ENCODE results near the gene SMARCB1.

DNA sequence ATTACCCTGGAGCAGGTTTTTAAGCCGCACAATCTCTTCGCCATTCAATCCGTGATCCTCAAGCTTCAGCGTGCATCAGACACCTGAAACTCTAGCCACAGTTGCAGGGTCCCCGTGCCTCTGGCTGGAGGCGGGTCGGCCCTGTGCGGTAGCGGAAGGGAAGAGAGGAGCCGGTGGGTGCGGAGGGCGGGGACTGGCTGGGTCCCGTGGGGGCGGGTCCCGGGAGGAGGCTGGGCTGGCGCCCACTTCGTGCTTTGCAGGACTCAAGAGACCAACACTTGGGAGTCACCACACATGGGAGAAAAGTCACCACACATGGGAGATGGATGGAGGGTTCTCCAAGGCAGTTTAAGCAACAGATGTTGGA lies 23.2 kb upstream of the SMARCB1 start:
- TF ChIP-seq, protein P1, sequence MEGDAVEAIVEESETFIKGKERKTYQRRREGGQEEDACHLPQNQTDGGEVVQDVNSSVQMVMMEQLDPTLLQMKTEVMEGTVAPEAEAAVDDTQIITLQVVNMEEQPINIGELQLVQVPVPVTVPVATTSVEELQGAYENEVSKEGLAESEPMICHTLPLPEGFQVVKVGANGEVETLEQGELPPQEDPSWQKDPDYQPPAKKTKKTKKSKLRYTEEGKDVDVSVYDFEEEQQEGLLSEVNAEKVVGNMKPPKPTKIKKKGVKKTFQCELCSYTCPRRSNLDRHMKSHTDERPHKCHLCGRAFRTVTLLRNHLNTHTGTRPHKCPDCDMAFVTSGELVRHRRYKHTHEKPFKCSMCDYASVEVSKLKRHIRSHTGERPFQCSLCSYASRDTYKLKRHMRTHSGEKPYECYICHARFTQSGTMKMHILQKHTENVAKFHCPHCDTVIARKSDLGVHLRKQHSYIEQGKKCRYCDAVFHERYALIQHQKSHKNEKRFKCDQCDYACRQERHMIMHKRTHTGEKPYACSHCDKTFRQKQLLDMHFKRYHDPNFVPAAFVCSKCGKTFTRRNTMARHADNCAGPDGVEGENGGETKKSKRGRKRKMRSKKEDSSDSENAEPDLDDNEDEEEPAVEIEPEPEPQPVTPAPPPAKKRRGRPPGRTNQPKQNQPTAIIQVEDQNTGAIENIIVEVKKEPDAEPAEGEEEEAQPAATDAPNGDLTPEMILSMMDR (IDR thresholded peaks at IDR 0.05): no peak
- no peak for TF ChIP-seq POLR2A (IDR thresholded peaks at IDR 0.05)
